Endothelial cell of umbilical vein (primary cell): ENCODE results near the gene PAOX.

ENCODE experiments used
- CTCF ChIP-seq, 2 donors: IDR thresholded peaks; 1 replicate in 1 of 2; 2 replicates in 1 of 2; pipeline ENCODE4 v1.5.1; 2011; ENCODE audit warnings: low read length in 2 of 2, mild to moderate bottlenecking in 2 of 2, moderate library complexity in 2 of 2, control low read depth in 1 of 2, inconsistent platforms in 1 of 2, low read depth in 1 of 2; ENCODE audit not compliant: insufficient read depth in 1 of 2; ENCODE audit errors: extremely low read depth in 1 of 2
- EZH2 ChIP-seq: IDR thresholded peaks from 2 replicates; pipeline ENCODE4 v1.6.1; 2012; ENCODE audit warnings: borderline replicate concordance, low read depth, mild to moderate bottlenecking, moderate library complexity, low read length, inconsistent platforms; ENCODE audit not compliant: severe bottlenecking
- MYC ChIP-seq: IDR thresholded peaks from one replicate; pipeline ENCODE4 v1.6.1; 2011; ENCODE audit warnings: mild to moderate bottlenecking, low read depth, low read length
- POLR2A ChIP-seq: IDR thresholded peaks from 2 replicates; pipeline ENCODE4 v1.6.1; 2012; ENCODE audit warnings: low read depth, mild to moderate bottlenecking, control low read depth, low read length
- POLR2AphosphoS5 ChIP-seq: IDR thresholded peaks from 2 replicates; pipeline ENCODE4 v1.6.1; 2012; ENCODE audit warnings: low read depth, mild to moderate bottlenecking, control low read depth, low read length, moderate library complexity; ENCODE audit not compliant: insufficient read depth
- TF ChIP-seq, protein P1 (sequence below): IDR thresholded peaks from 2 replicates; pipeline ENCODE4 v1.6.1; 2011; ENCODE audit not compliant: insufficient read depth, insufficient read length

- TF ChIP-seq, protein P1, sequence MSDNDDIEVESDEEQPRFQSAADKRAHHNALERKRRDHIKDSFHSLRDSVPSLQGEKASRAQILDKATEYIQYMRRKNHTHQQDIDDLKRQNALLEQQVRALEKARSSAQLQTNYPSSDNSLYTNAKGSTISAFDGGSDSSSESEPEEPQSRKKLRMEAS, result no peak
- TF ChIP-seq MYC (no peak), POLR2AphosphoS5 (no peak), CTCF (IDR thresholded peaks at IDR 0.05; ENCODE audit: extremely low read depth in 1 of 2, insufficient read depth in 1 of 2, low read depth in 1 of 2, low read length in 2 of 2) (no peak), EZH2 (no peak), POLR2A (no peak)
Observed at GRCh38 chr10:133393401-133394063, 14.5 kb downstream of the PAOX start.
